WI38 (cell line): ENCODE results near the gene SCAMP1.

Source experiments
- H3K4me3 ChIP-seq: 2 replicates; pipeline ENCODE4 v1.5.1; 2011; ENCODE audit warnings: low read depth, mild to moderate bottlenecking, control low read depth, low read length
- CTCF ChIP-seq: IDR thresholded peaks from 2 replicates; pipeline ENCODE4 v1.5.1; 2012; ENCODE audit warnings: low read depth, mild to moderate bottlenecking, control low read depth, low read length

SCAMP1 gene

GRCh38 chr5:78362220-78362619, 1.8 kb downstream of the SCAMP1 start:
- H3K4me3 ChIP-seq, result no peak overlapping the region
- TF ChIP-seq CTCF, result no peak

DNA sequence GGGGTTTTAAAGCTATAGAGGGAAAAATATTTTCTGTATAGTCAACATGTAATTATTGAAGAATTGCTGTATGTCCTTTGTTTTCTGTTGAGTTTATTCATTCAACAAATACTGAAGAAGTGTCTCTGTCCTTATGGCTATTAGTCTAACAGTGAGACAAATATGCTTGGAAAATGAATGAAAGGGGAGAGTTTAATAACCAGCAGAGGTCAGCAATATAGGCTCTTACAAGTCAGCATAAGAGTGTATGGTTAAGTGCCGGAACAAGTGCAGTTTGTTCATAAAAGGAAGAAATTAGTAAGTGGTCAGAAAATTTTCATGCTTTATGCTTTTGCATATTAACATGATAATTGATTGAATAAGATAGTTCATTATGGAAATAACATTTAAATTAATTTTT, 3.6 kb downstream of the SCAMP1 start:
- no peak for TF ChIP-seq CTCF
- no peak overlapping the region for H3K4me3 ChIP-seq

- no peak for TF ChIP-seq CTCF
- no peak overlapping the region for H3K4me3 ChIP-seq
These were observed 7.0 kb downstream of the SCAMP1 start for GRCh38 chr5:78367318-78367991.

GRCh38 chr5:78369680-78370079, 9.3 kb downstream of the SCAMP1 start:
- TF ChIP-seq CTCF, result no peak
- no peak overlapping the region for H3K4me3 ChIP-seq

GRCh38 chr5:78373231-78373630, 12.8 kb downstream of the SCAMP1 start:
- TF ChIP-seq CTCF, result no peak
- no peak overlapping the region for H3K4me3 ChIP-seq

- no peak overlapping the region for H3K4me3 ChIP-seq
- no peak for TF ChIP-seq CTCF
These were observed 15.9 kb downstream of the SCAMP1 start for GRCh38 chr5:78376315-78376714.

DNA sequence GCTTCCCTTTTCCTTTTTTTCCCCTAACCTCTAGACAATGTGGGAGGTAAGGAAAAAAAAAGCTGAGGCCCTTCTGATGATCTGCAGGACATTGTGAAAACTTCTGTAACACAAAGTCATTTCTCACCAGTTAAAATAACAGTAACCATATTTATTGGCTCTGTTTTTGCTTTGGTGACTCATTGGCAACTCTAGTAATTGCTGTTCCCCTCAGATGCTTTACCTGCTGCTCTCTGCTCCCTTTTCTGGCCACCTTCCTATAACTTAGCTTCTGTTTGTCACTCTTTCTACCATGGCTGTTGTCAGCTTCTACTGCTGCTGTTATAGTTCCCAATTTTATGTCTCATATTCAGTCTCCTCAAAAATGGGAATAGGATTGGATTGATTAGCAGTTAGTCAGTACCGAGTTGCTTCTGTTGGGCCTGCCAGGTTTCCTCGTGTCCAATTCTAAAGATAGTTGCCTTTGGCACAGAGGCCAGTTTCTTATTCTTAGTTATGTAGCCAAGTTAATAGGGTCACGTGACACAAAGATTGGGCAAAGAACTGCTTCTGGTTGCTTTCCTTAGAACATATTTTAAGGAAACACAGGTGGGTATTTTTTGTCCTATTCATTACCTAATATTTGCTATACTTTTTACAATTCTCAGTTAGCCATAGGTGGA, 16.8 kb downstream of the SCAMP1 start:
- no peak for TF ChIP-seq CTCF
- no peak overlapping the region for H3K4me3 ChIP-seq
